RPMI7951 (cell line): ENCODE measurements around the gene ADAMTS7. TPM values are rescaled to one million over a fixed set of nuclear protein-coding genes. Genes with fewer than 3 reads are reported as not detected.
"Not testable (repeated sequence)": the region's sequence is repeated elsewhere in the genome, so short reads cannot be mapped to it uniquely, and the experiment has no call there.

ENCODE experiments used
- DNase-seq: peaks from one replicate; pipeline ENCODE4 v3.0.0-alpha.2; 2012; ENCODE audit warnings: low read depth
- total RNA-seq: library from RNA; depleted of rRNA; stranded (reverse); fragments of >200 nt; shearing (Covaris generic); gene quantifications from 2 replicates; pipeline ENCODE4 v1.2.3, GENCODE V29; 2014; rRNA removed

ADAMTS7 gene
- total RNA-seq, 1 experiment from 2014 or later = 6.8 TPM

- DNase-seq = not testable (repeated sequence)
These were observed 91.3 kb downstream of the ADAMTS7 start for GRCh38 chr15:78719819-78720450.

- DNase-seq = no peak
These were observed 92.4 kb downstream of the ADAMTS7 start for GRCh38 chr15:78718837-78719236.

- DNase-seq = no peak
These were observed 93.2 kb downstream of the ADAMTS7 start for GRCh38 chr15:78717956-78718656.

- DNase-seq = peak; percentile 24
These were observed 94.6 kb downstream of the ADAMTS7 start for GRCh38 chr15:78716651-78717050.

DNA sequence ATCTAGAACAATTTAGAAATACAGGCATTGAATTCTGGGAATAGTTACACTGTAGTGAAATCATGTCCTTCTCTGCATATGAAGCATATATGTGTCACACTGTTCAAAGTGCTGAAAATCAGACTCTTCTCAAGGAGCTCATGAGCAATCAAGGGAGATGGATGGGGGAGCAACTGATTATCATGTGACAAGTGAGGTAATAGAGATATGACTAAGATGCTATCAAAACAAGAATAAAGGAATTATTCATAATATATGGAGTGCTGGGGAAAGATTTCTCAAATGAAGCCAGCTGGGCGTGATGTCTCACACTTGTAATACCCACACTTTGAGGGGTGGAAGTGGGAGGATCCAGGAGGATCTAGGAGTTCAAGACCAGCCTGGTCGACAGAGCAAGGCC lies 95.3 kb downstream of the ADAMTS7 start:
- DNase-seq = peak; percentile 66

- DNase-seq = peak; percentile 8
These were observed 95.8 kb downstream of the ADAMTS7 start for GRCh38 chr15:78715434-78715833.

DNA sequence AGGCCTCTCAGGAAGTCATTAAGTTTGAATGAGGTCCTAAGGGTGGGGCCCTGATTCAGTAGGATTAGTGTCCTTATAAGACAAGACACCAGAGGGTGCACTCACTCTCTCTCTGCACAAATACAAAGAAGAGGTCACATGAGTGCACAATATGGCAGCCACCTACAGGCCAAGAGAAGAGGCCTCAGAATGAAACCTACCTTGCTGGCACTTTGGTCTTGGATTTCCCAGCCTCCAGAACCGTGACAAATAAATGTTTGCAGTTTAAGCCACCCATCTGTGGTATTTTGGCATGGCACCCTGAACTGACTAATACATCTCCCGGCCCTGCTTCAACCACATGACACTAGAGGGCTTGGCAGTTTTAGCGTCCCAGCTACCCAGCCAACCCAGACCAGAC lies 96.4 kb downstream of the ADAMTS7 start:
- DNase-seq = peak; percentile 65

GRCh38 chr15:78712797-78713515 lies 98.3 kb downstream of the ADAMTS7 start:
- DNase-seq = no peak

DNA sequence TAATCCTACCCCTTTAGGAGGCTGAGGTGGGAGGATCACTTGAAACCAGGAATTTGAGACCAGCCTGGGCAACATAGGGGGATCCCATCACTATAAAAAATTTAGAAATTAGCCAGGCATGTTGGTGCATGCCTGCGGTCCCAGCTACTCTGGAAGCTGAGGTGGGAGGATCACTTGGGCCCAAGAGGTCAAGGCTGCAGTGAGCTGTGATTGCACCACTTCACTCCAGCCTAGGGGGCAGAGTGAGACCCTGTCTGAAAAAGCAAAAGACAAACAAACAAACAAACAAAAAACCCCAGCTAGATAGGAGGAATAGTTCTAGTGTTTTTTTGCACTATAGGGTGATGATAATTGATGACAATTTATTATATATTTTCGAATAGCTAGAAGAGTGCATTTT lies 99.6 kb downstream of the ADAMTS7 start:
- DNase-seq = no peak

DNA sequence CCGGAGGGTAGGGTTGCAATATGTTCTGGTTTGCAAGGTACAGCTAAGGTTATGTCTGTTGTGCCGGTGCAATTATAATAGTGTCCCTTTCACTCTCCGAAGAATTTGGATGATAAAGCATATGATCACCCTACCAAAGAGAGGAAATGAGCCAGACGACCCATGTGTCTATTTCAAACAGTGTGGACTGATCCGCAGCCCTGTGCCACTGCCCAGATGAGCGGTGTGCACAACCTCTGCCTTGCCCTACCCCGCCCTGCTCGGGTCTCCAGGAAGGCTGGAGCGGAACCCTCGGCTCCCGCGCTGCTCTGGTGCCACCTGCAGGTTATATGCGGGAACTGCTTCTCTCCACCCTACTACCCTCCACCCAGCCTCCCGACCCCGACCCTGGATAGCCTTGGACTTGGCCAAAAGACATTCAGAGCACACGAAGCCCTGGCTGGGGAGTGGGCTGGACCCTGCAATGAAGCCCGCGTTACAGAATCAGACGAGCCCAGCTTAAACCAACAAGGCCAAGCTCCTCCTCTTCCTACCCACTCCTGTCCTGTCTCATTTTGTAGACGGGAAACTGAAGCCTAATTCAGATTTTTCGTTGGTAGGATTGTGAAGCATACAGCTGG lies 101.9 kb downstream of the ADAMTS7 start:
- peak; percentile 61 for DNase-seq

Other genes starting within 250 kb of the ADAMTS7 start
- 11.7 and 12.0 TPM in 2 replicates for gene CHRNA5, start 245.9 kb downstream of the ADAMTS7 start, total RNA-seq
- not detected in 2 replicates for gene CHRNA3, start 190.5 kb downstream of the ADAMTS7 start, total RNA-seq
- gene CHRNB4, start 170.3 kb downstream of the ADAMTS7 start, total RNA-seq = not detected in 2 replicates
- 354 and 358 TPM in 2 replicates for gene MORF4L1, start 61.4 kb upstream of the ADAMTS7 start, total RNA-seq
- gene CTSH, start 133.6 kb upstream of the ADAMTS7 start, total RNA-seq = 41.1 and 57.9 TPM in 2 replicates